HepG2 (cell line): ENCODE measurements around the gene LCN12. TPM values are rescaled to one million over a fixed set of nuclear protein-coding genes. Genes with fewer than 3 reads are reported as not detected.

Experiments used
- AHR ChIP-seq: IDR thresholded peaks from 2 replicates; pipeline ENCODE4 v1.6.1; 2018; ENCODE audit warnings: missing genetic modification reagents, missing compliant biosample characterization
- ATF2 ChIP-seq: sonication (generic); formaldehyde crosslinking; IDR thresholded peaks from 2 replicates; pipeline ENCODE4 v1.4.0; 2020; ENCODE audit warnings: missing genetic modification reagents
- BCL3 ChIP-seq: sonication (generic); formaldehyde crosslinking; IDR thresholded peaks from 2 replicates; pipeline ENCODE4 v1.5.1; 2020; ENCODE audit warnings: mild to moderate bottlenecking, missing genetic modification reagents, moderate library complexity
- CHD2 ChIP-seq: IDR thresholded peaks from 2 replicates; pipeline ENCODE4 v1.6.1; 2011; ENCODE audit warnings: low read depth, low read length, improper control_type of control experiment
- IKZF4 ChIP-seq: sonication (generic); formaldehyde crosslinking; IDR thresholded peaks from 2 replicates; pipeline ENCODE4 v1.5.1; 2020; ENCODE audit warnings: borderline replicate concordance, mild to moderate bottlenecking, low read depth, missing genetic modification reagents; ENCODE audit errors: not compliant biosample characterization
- KAT2B ChIP-seq: fragments of 150-350 bp; IDR thresholded peaks from 2 replicates; pipeline ENCODE4 v1.6.1; 2014; ENCODE audit warnings: low read depth, low read length, borderline replicate concordance
- KLF15 ChIP-seq: sonication (generic); formaldehyde crosslinking; IDR thresholded peaks from 2 replicates; pipeline ENCODE4 v1.8.1; 2023; ENCODE audit warnings: borderline replicate concordance, mild to moderate bottlenecking, inconsistent platforms, missing genetic modification reagents, mixed read lengths
- NCOA5 ChIP-seq: sonication (generic); formaldehyde crosslinking; IDR thresholded peaks from 2 replicates; pipeline ENCODE4 v1.4.0; 2020; ENCODE audit warnings: missing genetic modification reagents
- NR2C2 ChIP-seq: sonication (generic); formaldehyde crosslinking; IDR thresholded peaks from 2 replicates; pipeline ENCODE4 v1.4.0; 2020; ENCODE audit warnings: missing genetic modification reagents, mild to moderate bottlenecking, moderate library complexity, borderline replicate concordance
- PBX2 ChIP-seq: IDR thresholded peaks from 2 replicates; pipeline ENCODE4 v1.6.1; 2016; ENCODE audit warnings: control low read depth
- PRDM15 ChIP-seq: sonication (generic); formaldehyde crosslinking; IDR thresholded peaks from 2 replicates; pipeline ENCODE4 v1.4.0; 2020; ENCODE audit warnings: missing genetic modification reagents
- SOX13 ChIP-seq, 3 experiments: fragments of 450-650 bp in 1 of 3; sonication (generic) in 1 of 3; formaldehyde crosslinking in 1 of 3; IDR thresholded peaks in 2 of 3; conservative IDR thresholded peaks in 1 of 3; 2 replicates each; pipeline versions ENCODE4 v1.5.0 to v1.6.1; 2016 to 2020; ENCODE audit warnings: antibody characterized with exemption in 1 of 3, mild to moderate bottlenecking in 1 of 3, missing compliant biosample characterization in 1 of 3, missing genetic modification reagents in 1 of 3, moderate library complexity in 1 of 3
- SUZ12 ChIP-seq: fragments of 150-350 bp; IDR thresholded peaks from 2 replicates; pipeline ENCODE4 v1.6.1; 2014; ENCODE audit warnings: low read depth, low read length
- ZBTB25 ChIP-seq: IDR thresholded peaks from 2 replicates; pipeline ENCODE4 v1.6.1; 2018; ENCODE audit warnings: missing genetic modification reagents
- ZNF101 ChIP-seq: sonication (generic); formaldehyde crosslinking; IDR thresholded peaks from 2 replicates; pipeline ENCODE4 v1.4.0; 2020; ENCODE audit warnings: mild to moderate bottlenecking, low read depth, missing genetic modification reagents, borderline replicate concordance
- ZNF260 ChIP-seq: sonication (generic); formaldehyde crosslinking; IDR thresholded peaks from 2 replicates; pipeline ENCODE4 v1.4.0; 2020; ENCODE audit warnings: missing genetic modification reagents, low read depth, mild to moderate bottlenecking, borderline replicate concordance
- ZNF546 ChIP-seq: sonication (generic); formaldehyde crosslinking; conservative IDR thresholded peaks from 2 replicates; pipeline ENCODE4 v1.8.1; 2023; ENCODE audit warnings: mild to moderate bottlenecking, missing genetic modification reagents
- ZNF577 ChIP-seq: sonication (generic); formaldehyde crosslinking; IDR thresholded peaks from 2 replicates; pipeline ENCODE4 v1.4.0; 2020; ENCODE audit warnings: mild to moderate bottlenecking, low read depth, missing genetic modification reagents, borderline replicate concordance
- ZNF878 ChIP-seq: sonication (generic); formaldehyde crosslinking; IDR thresholded peaks from 2 replicates; pipeline ENCODE4 v1.8.1; 2023; ENCODE audit warnings: mild to moderate bottlenecking, missing genetic modification reagents, moderate library complexity
- polyA plus RNA-seq, 8 experiments: library from polyadenylated mRNA; depleted of rRNA in 3 of 8; stranded (reverse) in 7 of 8; unstranded in 1 of 8; fragments of >200 nt; fragmentation: Illumina TruSeq in 4 of 8; extraction: Trizol in 4 of 8; gene quantifications; 2 replicates each; pipeline versions ENCODE4 v1.2.1 to v1.2.3, GENCODE V29; 2011 to 2016; ENCODE audit warnings: low read depth in 4 of 8, missing spikeins in 1 of 8, mixed read lengths in 1 of 8; ENCODE audit not compliant: insufficient read depth in 1 of 8
- total RNA-seq, 5 experiments: library from RNA; depleted of rRNA; stranded (reverse); fragments of >200 nt; fragmentation: Illumina TruSeq; extraction: Trizol; gene quantifications; 2 replicates each; pipeline ENCODE4 v1.2.3, GENCODE V29; 2016; ENCODE audit warnings: low read depth in 1 of 5

The LCN12 gene
- total and polyA plus RNA-seq, 2 of the 13 experiments (the other 11 are each of a cell fraction or from before 2014, with no cell fraction given): 3.4 to 6.9 TPM

- TF ChIP-seq SOX13 (IDR thresholded peaks at IDR 0.05) (no peak), SOX13 (CRISPR knock-in tag; conservative IDR thresholded peaks at IDR 0.05 in 1 of 2, IDR thresholded peaks at IDR 0.05 in 1 of 2) (no peak), CHD2 (no peak), IKZF4 (no peak), NR2C2 (CRISPR knock-in tag) (no peak), ZNF577 (CRISPR knock-in tag) (no peak), ZNF546 (CRISPR knock-in tag) (no peak), KLF15 (no peak), PRDM15 (CRISPR knock-in tag) (0 out of 2 replicates have a peak, but pooled peaks have one; percentile 20), ZBTB25 (CRISPR knock-in tag) (no peak), ZNF878 (CRISPR knock-in tag) (no peak), ZNF260 (no peak), SUZ12 (no peak), AHR (no peak), ZNF101 (no peak), NCOA5 (CRISPR knock-in tag) (no peak), KAT2B (no peak), BCL3 (CRISPR knock-in tag) (0 out of 2 replicates have a peak, but pooled peaks have one; percentile 17), PBX2 (CRISPR knock-in tag) (no peak), ATF2 (CRISPR knock-in tag) (no peak)
Measured at GRCh38 chr9:136943291-136944211, 8.5 kb upstream of the LCN12 start (continued).
